GM12878 (cell line): ENCODE data around the gene CCDC127. TPM values are rescaled to one million over a fixed set of nuclear protein-coding genes. Genes with fewer than 3 reads are reported as not detected.
"Not testable (repeated sequence)": the region's sequence is repeated elsewhere in the genome, so short reads cannot be mapped to it uniquely, and the experiment has no call there.

Experiments
- ATAC-seq: fragments of 200-7000 bp; cut with Tn5 transposase; 3 replicates; pipeline ENCODE4 v1.9.1; 2020; ENCODE audit warnings: mild to moderate bottlenecking, moderate library complexity
- BruUV-seq: library from RNA; stranded (reverse); fragments of 400-500 nt; replicated peaks from 2 replicates; lab custom pipeline; 2021; lab: Mats Ljungman, UMichigan
- CTCF ChIA-PET: fragments of 300-600 bp; sonication (Branson Sonifier 250); formaldehyde crosslinking; extraction: SDS; loops from one replicate; lab custom pipeline; 2021; ENCODE audit warnings: inconsistent platforms; lab: Yijun Ruan, JAX
- POLR2A ChIA-PET: fragments of 350-600 bp; formaldehyde crosslinking; extraction: SDS; loops from one replicate; lab custom pipeline; 2021; ENCODE audit warnings: inconsistent platforms; lab: Charles Lee
- RAD21 ChIA-PET: fragments of 300-600 bp; sonication (Branson Sonifier 250); formaldehyde crosslinking; loops from one replicate; lab custom pipeline; 2023; ENCODE audit warnings: antibody characterized with exemption; ENCODE audit not compliant: unreplicated experiment; lab: Charles Lee
- SMC1A ChIA-PET: fragments of 300-600 bp; sonication (Branson Sonifier 250); formaldehyde crosslinking; loops from one replicate; lab custom pipeline; 2023; ENCODE audit not compliant: unreplicated experiment, uncharacterized antibody; lab: Charles Lee
- DNase-seq: peaks from one replicate; pipeline ENCODE4 v3.0.0-alpha.2; 2011; ENCODE audit warnings: low read depth, low spot score
- FAIRE-seq: peaks from 3 replicates; lab custom pipeline; 2011; peaks lifted over from hg19 to GRCh38; lab: Jason Lieb, UNC
- H2AFZ ChIP-seq: 2 replicates; pipeline ENCODE4 v1.6.0; 2011; ENCODE audit warnings: low read depth, low read length, control low read depth; ENCODE audit not compliant: control insufficient read depth
- H3K27ac ChIP-seq: 2 replicates; pipeline ENCODE4 v1.5.1; 2011; ENCODE audit warnings: control low read depth; ENCODE audit not compliant: control insufficient read depth, insufficient read depth
- H3K27me3 ChIP-seq, 2 experiments: replicated peaks in 1 of 2; 2 replicates each; pipeline versions ENCODE4 v1.6.0 to v1.6.1; 2011; ENCODE audit warnings: low read length in 1 of 2; ENCODE audit not compliant: control insufficient read depth in 2 of 2, insufficient read depth in 2 of 2
- H3K36me3 ChIP-seq, 2 experiments: 2 replicates each; pipeline ENCODE4 v1.5.1; 2011; ENCODE audit warnings: low read length in 1 of 2; ENCODE audit not compliant: control insufficient read depth in 2 of 2, insufficient read depth in 2 of 2
- H3K4me1 ChIP-seq: 2 replicates; pipeline ENCODE4 v1.6.1; 2011; ENCODE audit warnings: mild to moderate bottlenecking, low read length, moderate library complexity, mixed read lengths; ENCODE audit not compliant: control insufficient read depth, insufficient read depth
- H3K4me2 ChIP-seq: 2 replicates; pipeline ENCODE4 v1.6.0; 2011; ENCODE audit warnings: control low read depth; ENCODE audit not compliant: control insufficient read depth, insufficient read depth
- H3K4me3 ChIP-seq: fragments of 200-600 bp; sonication (generic); 2 replicates; pipeline ENCODE4 v1.5.1; 2016
- H3K79me2 ChIP-seq: 2 replicates; pipeline ENCODE4 v1.6.0; 2011; ENCODE audit warnings: low read length; ENCODE audit not compliant: control insufficient read depth, insufficient read depth
- H3K9ac ChIP-seq: 2 replicates; pipeline ENCODE4 v1.8.0; 2011; ENCODE audit warnings: low read length, control low read depth, mixed read lengths; ENCODE audit not compliant: control insufficient read depth, insufficient read depth
- H3K9me3 ChIP-seq: replicated peaks from 3 replicates; pipeline ENCODE4 v1.5.1; 2011; ENCODE audit warnings: mild to moderate bottlenecking, low read length; ENCODE audit not compliant: control insufficient read depth, insufficient read depth
- H4K20me1 ChIP-seq: 2 replicates; pipeline ENCODE4 v1.6.0; 2011; ENCODE audit not compliant: control insufficient read depth, insufficient read depth
- CEBPB ChIP-seq, 2 experiments: fragments of 150-350 bp in 1 of 2; IDR thresholded peaks; 2 replicates each; pipeline ENCODE4 v1.6.1; 2012 to 2014; ENCODE audit warnings: low read depth in 2 of 2, low read length in 2 of 2, borderline replicate concordance in 1 of 2, inconsistent platforms in 1 of 2
- ETV6 ChIP-seq, 2 experiments: fragments of 450-650 bp in 1 of 2; IDR thresholded peaks in 1 of 2; conservative IDR thresholded peaks in 1 of 2; 2 replicates each; pipeline ENCODE4 v1.6.1; 2014; ENCODE audit warnings: antibody characterized with exemption in 1 of 2, borderline replicate concordance in 1 of 2, low read depth in 1 of 2, mild to moderate bottlenecking in 1 of 2, moderate library complexity in 1 of 2
- PRDM15 ChIP-seq: fragments of 450-650 bp; formaldehyde crosslinking; IDR thresholded peaks from 2 replicates; pipeline ENCODE4 v1.4.0; 2020; ENCODE audit warnings: mild to moderate bottlenecking, moderate library complexity
- WGBS: methylation state at CpG from one replicate; pipeline ENCODE4 v1.1.6; 2016; ENCODE audit warnings: low lambda C conversion rate; ENCODE audit not compliant: insufficient replicate concordance, insufficient coverage; ENCODE audit errors: missing lambda C conversion rate; 5-methylcytosine and 5-hydroxymethylcytosine counted together
- in situ Hi-C: fragments of 300-500 bp; cut with MboI; formaldehyde crosslinking; loops from 9 replicates; pipeline ENCODE4 v1.14.3; 2018; ENCODE audit warnings: mixed read lengths
- intact Hi-C: fragments of 100-400 bp; cut with micrococcal nuclease; formaldehyde crosslinking; loops from one replicate; pipeline ENCODE4 v1.14.2; 2022; ENCODE audit not compliant: unreplicated experiment
- polyA plus RNA-seq, 11 experiments: library from polyadenylated mRNA; depleted of rRNA in 4 of 11; unstranded in 6 of 11; stranded (reverse) in 5 of 11; fragments of >200 nt; fragmentation: Nextera tagmentation in 4 of 11; fragmentation: Illumina TruSeq in 1 of 11; extraction: Ambion mirVana in 4 of 11; extraction: Trizol in 1 of 11; gene quantifications; 1 replicate in 1 of 11; 2 replicates in 10 of 11; pipeline versions ENCODE4 v1.2.1 to v1.2.3, GENCODE V29; 2011 to 2016; ENCODE audit warnings: inconsistent platforms in 2 of 11, missing spikeins in 2 of 11, low read depth in 1 of 11
- total RNA-seq, 4 experiments: library from RNA; depleted of rRNA in 3 of 4; stranded (reverse); fragments of >200 nt in 3 of 4; fragmentation: Illumina TruSeq in 1 of 4; extraction: Trizol in 1 of 4; gene quantifications; 2 replicates each; pipeline versions ENCODE4 v1.2.1 to v1.2.3, GENCODE V29; 2013 to 2021

The CCDC127 gene
- total and polyA plus RNA-seq, 10 of the 15 experiments (the other 5 are each of a cell fraction or from before 2014, with no cell fraction given): 1.9 to 6.9 (median 2.9) TPM

GRCh38 chr5:257148-257547, 39.2 kb upstream of the CCDC127 start (continued):
- TF ChIP-seq PRDM15 (no peak), CEBPB (IDR thresholded peaks at IDR 0.05; ENCODE audit: borderline replicate concordance in 1 of 2, low read depth in 2 of 2, low read length in 2 of 2) (no peak), ETV6 (conservative IDR thresholded peaks at IDR 0.05 in 1 of 2, IDR thresholded peaks at IDR 0.05 in 1 of 2; ENCODE audit: borderline replicate concordance in 1 of 2, low read depth in 1 of 2) (no peak)

GRCh38 chr5:256347-256746, 38.4 kb upstream of the CCDC127 start:
- H3K27me3 ChIP-seq, H3K9me3 ChIP-seq, intact Hi-C loops, RAD21 ChIA-PET, ATAC-seq, H4K20me1 ChIP-seq, H3K27ac ChIP-seq, H3K9ac ChIP-seq, BruUV-seq, H3K79me2 ChIP-seq, FAIRE-seq, H2AFZ ChIP-seq, H3K4me3 ChIP-seq, POLR2A ChIA-PET, H3K4me1 ChIP-seq, SMC1A ChIA-PET, H3K4me2 ChIP-seq, in situ Hi-C loops, DNase-seq: not testable (repeated sequence)
- H3K36me3 ChIP-seq: peaks cover 13 to 15% of the 10 kb centered on the region in 2 experiments
- CTCF ChIA-PET: interaction anchor here (0.7 kb wide), 1 partner anchor 117 kb away, joined by 3 read pairs; no protein-coding TSS in a partner anchor
- WGBS: 95% methylated on average over 8 of the region's 8 CpGs

GRCh38 chr5:255116-255515, 37.2 kb upstream of the CCDC127 start:
- H3K4me1 ChIP-seq, H3K9ac ChIP-seq, SMC1A ChIA-PET, FAIRE-seq, H3K27me3 ChIP-seq, H2AFZ ChIP-seq, H3K9me3 ChIP-seq, ATAC-seq, CTCF ChIA-PET, H3K4me2 ChIP-seq, H3K79me2 ChIP-seq, POLR2A ChIA-PET, BruUV-seq, H4K20me1 ChIP-seq, RAD21 ChIA-PET, intact Hi-C loops, DNase-seq, H3K27ac ChIP-seq, in situ Hi-C loops, H3K4me3 ChIP-seq: not testable (repeated sequence)
- 95% methylated on average over 7 of the region's 7 CpGs for WGBS
- peaks cover 13 to 15% of the 10 kb centered on the region in 2 experiments for H3K36me3 ChIP-seq

GRCh38 chr5:254322-254721, 36.4 kb upstream of the CCDC127 start:
- BruUV-seq, FAIRE-seq, H3K4me2 ChIP-seq, POLR2A ChIA-PET, intact Hi-C loops, H3K27ac ChIP-seq, SMC1A ChIA-PET, in situ Hi-C loops, CTCF ChIA-PET, H3K4me1 ChIP-seq, H2AFZ ChIP-seq, ATAC-seq, H3K9ac ChIP-seq, RAD21 ChIA-PET, H3K9me3 ChIP-seq, H4K20me1 ChIP-seq, H3K4me3 ChIP-seq, H3K27me3 ChIP-seq, H3K79me2 ChIP-seq, DNase-seq: not testable (repeated sequence)
- peaks cover 13 to 15% of the 10 kb centered on the region in 2 experiments for H3K36me3 ChIP-seq
- WGBS: 100% methylated on average over 6 of the region's 15 CpGs
